ENCODE measurements around the gene RIMBP3B. TPM values are rescaled to one million over a fixed set of nuclear protein-coding genes. Genes with fewer than 3 reads are reported as not detected.
A peak's percentile ranks its signal among the peaks of the same experiment; 100 is the strongest.
"Not testable (repeated sequence)": the region's sequence is repeated elsewhere in the genome, so short reads cannot be mapped to it uniquely, and the experiment has no call there.

Gene RIMBP3B, protein sequence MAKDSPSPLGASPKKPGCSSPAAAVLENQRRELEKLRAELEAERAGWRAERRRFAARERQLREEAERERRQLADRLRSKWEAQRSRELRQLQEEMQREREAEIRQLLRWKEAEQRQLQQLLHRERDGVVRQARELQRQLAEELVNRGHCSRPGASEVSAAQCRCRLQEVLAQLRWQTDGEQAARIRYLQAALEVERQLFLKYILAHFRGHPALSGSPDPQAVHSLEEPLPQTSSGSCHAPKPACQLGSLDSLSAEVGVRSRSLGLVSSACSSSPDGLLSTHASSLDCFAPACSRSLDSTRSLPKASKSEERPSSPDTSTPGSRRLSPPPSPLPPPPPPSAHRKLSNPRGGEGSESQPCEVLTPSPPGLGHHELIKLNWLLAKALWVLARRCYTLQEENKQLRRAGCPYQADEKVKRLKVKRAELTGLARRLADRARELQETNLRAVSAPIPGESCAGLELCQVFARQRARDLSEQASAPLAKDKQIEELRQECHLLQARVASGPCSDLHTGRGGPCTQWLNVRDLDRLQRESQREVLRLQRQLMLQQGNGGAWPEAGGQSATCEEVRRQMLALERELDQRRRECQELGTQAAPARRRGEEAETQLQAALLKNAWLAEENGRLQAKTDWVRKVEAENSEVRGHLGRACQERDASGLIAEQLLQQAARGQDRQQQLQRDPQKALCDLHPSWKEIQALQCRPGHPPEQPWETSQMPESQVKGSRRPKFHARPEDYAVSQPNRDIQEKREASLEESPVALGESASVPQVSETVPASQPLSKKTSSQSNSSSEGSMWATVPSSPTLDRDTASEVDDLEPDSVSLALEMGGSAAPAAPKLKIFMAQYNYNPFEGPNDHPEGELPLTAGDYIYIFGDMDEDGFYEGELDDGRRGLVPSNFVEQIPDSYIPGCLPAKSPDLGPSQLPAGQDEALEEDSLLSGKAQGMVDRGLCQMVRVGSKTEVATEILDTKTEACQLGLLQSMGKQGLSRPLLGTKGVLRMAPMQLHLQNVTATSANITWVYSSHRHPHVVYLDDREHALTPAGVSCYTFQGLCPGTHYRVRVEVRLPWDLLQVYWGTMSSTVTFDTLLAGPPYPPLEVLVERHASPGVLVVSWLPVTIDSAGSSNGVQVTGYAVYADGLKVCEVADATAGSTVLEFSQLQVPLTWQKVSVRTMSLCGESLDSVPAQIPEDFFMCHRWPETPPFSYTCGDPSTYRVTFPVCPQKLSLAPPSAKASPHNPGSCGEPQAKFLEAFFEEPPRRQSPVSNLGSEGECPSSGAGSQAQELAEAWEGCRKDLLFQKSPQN (N-terminal part only)
- total RNA-seq: 0.21 TPM
- long read RNA-seq: 0 reads

DNA sequence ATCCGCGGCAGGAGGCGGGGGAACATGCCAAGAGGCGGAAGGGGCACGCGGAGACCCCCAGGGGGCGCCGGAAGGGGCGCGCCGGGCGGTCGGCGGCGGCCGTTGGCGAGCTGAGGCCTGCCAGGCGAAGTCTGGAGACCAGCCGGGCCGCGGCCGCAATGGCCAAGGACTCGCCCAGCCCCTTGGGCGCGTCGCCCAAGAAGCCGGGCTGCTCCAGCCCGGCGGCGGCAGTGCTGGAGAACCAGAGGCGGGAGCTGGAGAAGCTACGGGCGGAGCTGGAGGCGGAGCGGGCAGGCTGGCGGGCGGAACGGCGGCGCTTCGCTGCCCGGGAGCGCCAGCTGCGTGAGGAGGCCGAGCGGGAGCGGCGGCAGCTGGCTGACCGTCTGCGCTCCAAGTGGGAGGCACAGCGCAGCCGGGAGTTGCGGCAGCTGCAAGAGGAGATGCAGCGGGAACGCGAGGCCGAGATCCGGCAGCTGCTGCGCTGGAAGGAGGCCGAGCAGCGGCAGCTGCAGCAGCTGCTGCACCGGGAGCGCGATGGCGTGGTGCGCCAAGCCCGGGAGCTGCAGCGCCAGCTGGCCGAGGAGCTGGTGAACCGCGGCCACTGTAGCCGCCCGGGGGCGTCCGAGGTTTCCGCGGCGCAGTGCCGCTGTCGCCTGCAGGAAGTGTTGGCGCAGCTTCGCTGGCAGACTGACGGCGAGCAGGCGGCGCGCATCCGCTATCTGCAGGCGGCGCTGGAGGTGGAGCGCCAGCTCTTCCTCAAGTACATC is at the start of gene RIMBP3B:
RIMBP3B (plus strand) TSS at position 51 of the 767 bp plus-strand sequence; CDS start at position 159, 108 bp downstream.
- H3K27me3 ChIP-seq (ENCODE audit: low read depth); H3K27ac ChIP-seq; intact Hi-C loops (cut with DNase I); H3K4me1 ChIP-seq; H3K9me3 ChIP-seq; DNase-seq; H3K4me3 ChIP-seq; H3K36me3 ChIP-seq: not testable (repeated sequence)
- peak; percentile 85 to 89 for ATAC-seq

DNA sequence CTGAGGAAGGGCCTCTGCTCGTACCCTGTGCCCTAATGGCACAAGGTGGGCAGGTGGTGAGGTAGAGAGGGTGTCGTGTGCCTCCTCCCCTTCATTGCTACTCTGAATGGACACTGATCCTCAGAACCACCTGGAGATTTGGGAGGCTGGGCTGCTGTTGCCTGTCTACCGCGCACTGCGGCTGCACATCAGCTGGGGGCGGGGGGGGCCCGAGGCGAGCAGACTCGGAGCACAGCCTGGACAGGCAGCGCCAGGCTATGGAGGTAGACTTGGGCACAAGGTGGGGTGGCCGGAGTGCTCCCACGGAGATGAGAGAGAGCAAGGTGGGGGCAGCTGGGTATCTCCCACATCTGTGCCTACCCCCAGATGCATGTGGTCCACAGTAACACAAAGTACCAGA is 26.0 kb upstream of the RIMBP3B start:
- intact Hi-C loops (cut with DNase I): not testable (repeated sequence)
- peak in 1 of 2 donors; percentile 39 for ATAC-seq

DNA sequence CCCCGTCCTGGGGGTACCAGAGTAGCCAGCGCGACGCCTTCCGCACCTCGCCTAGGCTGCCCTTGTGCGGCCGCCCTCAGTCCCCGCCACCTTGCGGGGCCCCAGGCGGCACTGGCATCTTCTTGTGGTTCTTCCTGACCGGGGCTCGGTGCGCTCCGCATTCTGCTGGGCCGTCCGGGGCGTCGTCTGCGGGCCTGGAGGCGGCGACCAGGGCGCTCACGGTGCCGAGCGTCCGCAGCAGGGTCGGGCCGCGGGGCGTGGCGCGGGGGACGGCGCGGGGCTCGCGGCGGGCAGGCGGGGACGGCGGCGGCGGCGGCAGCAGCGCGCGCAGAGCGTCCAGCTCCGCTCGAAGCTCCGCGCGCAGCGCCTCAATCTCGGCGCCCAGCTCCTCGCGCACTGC is 23.0 kb upstream of the RIMBP3B start:
- intact Hi-C loops (cut with DNase I); H3K4me1 ChIP-seq; H3K9me3 ChIP-seq; H3K4me3 ChIP-seq; H3K27me3 ChIP-seq (ENCODE audit: low read depth); DNase-seq; ATAC-seq; H3K36me3 ChIP-seq; H3K27ac ChIP-seq: not testable (repeated sequence)

More for the DNA sequence above, 26.0 kb upstream of the RIMBP3B start:
- not testable (repeated sequence) for H3K27me3 ChIP-seq (ENCODE audit: low read depth); H3K36me3 ChIP-seq; H3K4me3 ChIP-seq; H3K9me3 ChIP-seq; H3K27ac ChIP-seq; H3K4me1 ChIP-seq; DNase-seq

DNA sequence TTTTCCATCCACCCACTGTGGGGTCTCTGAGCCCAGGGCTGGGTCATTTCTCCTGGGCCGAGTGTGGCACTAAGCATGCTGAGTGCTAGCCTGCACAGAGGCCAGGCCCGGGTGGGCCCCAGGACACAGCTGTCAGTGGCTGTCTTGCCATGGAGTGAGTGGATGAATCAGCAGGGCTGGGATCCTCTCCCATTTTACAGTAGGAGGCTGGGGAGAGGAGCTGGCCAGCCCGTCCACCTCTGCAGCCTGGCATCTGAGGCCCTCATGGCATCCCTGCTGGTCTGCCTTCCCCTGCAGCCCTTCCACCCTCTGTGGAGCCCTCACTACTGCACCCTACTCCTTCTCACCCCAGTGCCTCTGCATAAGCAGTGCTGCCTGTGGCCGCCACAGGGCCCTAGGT is 21.1 kb upstream of the RIMBP3B start:
- DNase-seq; H3K36me3 ChIP-seq; intact Hi-C loops (cut with DNase I); H3K27ac ChIP-seq; H3K9me3 ChIP-seq; H3K4me1 ChIP-seq; ATAC-seq; H3K4me3 ChIP-seq; H3K27me3 ChIP-seq (ENCODE audit: low read depth): not testable (repeated sequence)

DNA sequence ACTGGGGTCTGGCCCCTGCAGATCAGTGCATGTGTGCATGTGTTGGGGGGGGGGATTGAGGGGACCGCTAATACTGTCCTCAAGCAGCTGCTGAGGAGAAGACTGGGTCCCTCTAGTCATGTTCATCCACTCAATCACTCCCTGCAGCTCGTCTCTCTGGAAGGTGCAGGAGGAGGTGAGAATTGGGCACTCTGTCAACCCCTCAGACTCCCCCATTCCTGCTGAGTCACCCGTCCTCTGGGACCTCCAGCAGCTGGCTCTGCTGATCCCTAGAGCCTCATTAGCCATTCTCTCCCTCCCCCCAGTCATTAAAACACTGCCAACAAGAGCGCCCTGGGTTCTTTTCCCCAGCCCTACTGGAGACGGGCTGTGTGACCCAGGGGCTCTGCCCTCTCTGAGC is 20.5 kb upstream of the RIMBP3B start:
- H3K4me1 ChIP-seq; H3K27ac ChIP-seq; DNase-seq; H3K4me3 ChIP-seq; H3K36me3 ChIP-seq; ATAC-seq; intact Hi-C loops (cut with DNase I); H3K9me3 ChIP-seq; H3K27me3 ChIP-seq (ENCODE audit: low read depth): not testable (repeated sequence)

DNA sequence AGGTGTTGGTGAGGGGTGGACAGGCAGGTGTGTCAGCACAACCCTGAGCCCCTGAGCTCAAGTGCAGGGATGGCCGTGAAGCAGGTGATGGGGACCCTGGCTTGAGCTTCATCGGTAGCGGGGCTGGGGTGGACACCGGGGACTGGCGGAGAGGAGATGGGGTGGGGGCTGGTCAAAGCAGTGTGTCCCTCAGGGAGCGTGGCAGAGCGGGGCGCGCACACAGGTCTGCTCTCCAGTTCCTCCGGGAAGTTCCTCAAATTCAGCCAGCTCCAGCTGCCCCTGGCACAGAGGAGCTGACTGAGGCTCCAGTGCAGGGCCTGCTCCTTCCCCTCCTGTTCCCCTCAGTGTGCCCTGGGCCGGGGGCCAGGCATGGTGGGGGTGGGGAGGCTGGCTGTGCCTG is 19.7 kb upstream of the RIMBP3B start:
- intact Hi-C loops (cut with DNase I); H3K4me3 ChIP-seq; H3K27ac ChIP-seq; H3K4me1 ChIP-seq; H3K36me3 ChIP-seq; DNase-seq; H3K9me3 ChIP-seq; H3K27me3 ChIP-seq (ENCODE audit: low read depth): not testable (repeated sequence)
- ATAC-seq: peak in 1 of 2 donors; percentile 16

DNA sequence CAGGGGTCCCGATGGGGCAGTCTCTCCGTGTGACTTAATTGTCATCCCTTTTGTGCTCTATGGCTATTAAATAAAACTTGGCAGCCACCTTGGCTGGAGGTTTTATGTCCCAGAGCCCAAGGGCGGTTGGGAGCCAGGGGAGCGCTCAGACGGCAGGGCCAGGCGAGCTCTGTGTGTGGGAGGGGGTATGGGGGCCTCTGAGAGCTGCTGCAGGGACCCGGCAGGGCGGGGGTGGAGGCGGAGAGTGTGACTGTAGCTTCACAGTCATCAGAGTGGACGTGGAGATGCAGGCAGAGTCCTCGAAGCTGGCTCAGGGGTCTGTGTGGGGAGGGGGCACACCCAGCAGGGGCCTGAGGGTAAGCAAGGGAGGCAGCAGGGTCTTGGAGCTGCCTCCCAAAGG is 19.2 kb upstream of the RIMBP3B start:
- H3K9me3 ChIP-seq; H3K36me3 ChIP-seq; ATAC-seq; H3K4me3 ChIP-seq; DNase-seq; intact Hi-C loops (cut with DNase I); H3K27ac ChIP-seq; H3K27me3 ChIP-seq (ENCODE audit: low read depth); H3K4me1 ChIP-seq: not testable (repeated sequence)

DNA sequence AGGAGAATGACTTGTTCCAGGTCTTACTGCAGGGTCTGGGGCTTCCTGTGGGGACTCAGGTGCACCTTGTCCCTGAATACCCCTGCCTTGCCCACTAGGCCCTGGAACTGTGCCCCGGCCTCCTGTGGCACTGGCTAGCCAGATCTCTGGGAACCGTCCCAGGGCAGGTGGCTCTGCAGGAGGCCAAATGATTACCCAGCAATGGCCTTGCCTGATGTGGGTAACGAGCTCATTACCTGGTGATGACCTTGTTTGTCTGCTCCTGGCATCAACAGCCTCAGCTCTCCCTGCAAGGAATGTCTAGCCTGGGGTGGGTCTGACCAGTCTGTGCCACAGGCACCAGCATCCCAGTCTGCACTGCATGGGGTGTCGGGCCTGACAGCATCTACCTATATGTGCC is 18.2 kb upstream of the RIMBP3B start:
- H3K9me3 ChIP-seq; H3K4me1 ChIP-seq; H3K27me3 ChIP-seq (ENCODE audit: low read depth); H3K27ac ChIP-seq; H3K4me3 ChIP-seq; ATAC-seq; H3K36me3 ChIP-seq; DNase-seq; intact Hi-C loops (cut with DNase I): not testable (repeated sequence)

DNA sequence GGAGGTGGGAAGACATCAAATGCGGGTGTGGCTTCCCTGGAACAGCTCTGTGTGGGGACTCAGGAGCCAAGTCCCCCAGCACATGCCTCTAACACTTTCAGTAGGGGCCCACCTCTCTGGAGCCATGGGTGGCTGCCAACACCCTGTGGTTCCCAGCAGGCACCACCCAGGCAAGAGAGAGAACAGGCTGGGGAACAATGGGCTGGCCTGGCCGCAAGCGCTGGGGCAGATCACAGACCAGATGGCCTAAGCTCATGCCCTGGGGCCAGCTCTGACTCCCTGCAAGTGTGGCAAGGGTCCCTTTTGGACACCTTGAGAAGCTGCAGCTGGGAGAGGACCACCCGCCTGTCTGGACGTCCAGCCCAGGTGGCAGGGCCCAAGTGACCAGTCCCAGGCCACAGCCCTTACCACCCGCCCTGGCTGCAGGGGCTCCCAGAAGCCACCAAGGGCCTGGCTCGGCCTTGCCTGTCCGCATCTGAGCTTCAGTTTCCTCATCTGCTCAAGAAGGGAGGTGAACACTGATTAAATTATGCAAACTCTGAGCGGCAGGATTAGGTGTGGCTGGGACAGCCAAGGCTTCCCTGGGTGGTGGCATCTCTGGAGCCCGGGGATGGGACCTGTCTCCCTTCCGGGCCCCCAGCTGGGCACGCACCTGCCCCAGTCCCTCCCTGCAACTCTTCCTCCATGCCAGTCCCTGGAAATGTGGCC is 14.8 kb upstream of the RIMBP3B start:
- H3K9me3 ChIP-seq; DNase-seq; H3K27me3 ChIP-seq (ENCODE audit: low read depth); H3K4me1 ChIP-seq; H3K27ac ChIP-seq; ATAC-seq; H3K36me3 ChIP-seq; intact Hi-C loops (cut with DNase I); H3K4me3 ChIP-seq: not testable (repeated sequence)

DNA sequence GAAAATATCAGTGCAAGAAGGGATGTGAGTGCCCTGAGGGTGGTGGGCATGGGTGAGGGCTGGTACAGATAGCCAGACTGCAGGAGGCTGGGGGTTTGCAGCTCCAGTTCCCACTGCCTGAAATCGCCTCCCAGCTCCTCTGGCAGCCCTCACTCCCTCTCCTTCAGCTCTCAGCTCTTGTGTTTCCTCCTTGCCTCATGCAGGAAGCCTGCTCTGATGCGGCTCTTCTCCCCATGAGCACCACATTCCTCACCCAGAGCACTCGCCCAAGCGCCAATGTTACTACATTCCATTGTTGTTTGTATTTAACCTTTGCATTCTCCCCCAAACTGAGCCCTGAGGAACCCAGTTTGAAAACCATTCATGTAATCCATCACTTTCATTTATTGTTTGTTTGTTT is 7.7 kb upstream of the RIMBP3B start:
- ATAC-seq: peak in 1 of 2 donors; percentile 65
- intact Hi-C loops (cut with DNase I): not testable (repeated sequence)

DNA sequence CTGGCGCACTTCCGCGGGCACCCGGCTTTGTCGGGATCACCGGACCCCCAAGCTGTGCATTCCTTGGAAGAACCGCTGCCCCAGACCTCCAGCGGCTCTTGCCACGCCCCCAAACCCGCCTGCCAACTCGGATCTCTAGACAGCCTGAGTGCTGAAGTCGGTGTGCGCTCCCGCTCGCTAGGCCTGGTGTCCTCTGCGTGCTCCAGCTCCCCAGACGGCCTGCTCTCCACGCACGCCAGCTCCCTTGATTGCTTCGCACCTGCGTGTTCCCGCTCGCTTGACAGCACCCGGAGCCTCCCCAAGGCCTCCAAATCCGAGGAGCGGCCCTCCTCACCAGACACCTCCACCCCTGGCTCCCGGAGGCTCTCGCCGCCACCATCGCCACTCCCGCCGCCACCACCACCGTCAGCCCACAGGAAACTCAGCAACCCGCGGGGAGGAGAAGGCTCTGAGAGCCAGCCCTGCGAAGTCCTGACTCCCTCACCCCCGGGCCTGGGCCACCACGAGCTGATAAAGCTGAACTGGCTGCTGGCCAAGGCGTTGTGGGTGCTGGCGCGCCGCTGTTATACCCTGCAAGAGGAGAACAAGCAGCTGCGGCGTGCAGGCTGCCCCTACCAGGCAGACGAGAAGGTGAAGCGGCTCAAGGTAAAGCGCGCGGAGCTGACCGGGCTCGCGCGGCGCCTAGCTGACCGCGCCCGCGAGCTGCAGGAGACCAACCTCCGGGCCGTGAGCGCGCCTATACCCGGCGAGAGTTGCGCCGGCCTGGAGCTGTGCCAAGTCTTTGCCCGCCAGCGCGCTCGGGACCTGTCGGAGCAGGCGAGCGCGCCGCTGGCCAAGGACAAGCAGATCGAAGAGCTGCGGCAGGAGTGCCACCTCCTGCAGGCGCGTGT is 1.2 kb downstream of the RIMBP3B start:
- H3K27me3 ChIP-seq (ENCODE audit: low read depth); DNase-seq; H3K4me1 ChIP-seq; H3K9me3 ChIP-seq; H3K4me3 ChIP-seq; H3K36me3 ChIP-seq; intact Hi-C loops (cut with DNase I); H3K27ac ChIP-seq: not testable (repeated sequence)
- peak; percentile 70 to 71 for ATAC-seq

More for the DNA sequence above, 7.7 kb upstream of the RIMBP3B start:
- not testable (repeated sequence) for H3K36me3 ChIP-seq; DNase-seq; H3K4me3 ChIP-seq; H3K27ac ChIP-seq; H3K4me1 ChIP-seq; H3K27me3 ChIP-seq (ENCODE audit: low read depth); H3K9me3 ChIP-seq
